Natural killer cell (primary cell): ENCODE data around the gene PKNOX1. TPM values are rescaled to one million over a fixed set of nuclear protein-coding genes. Genes with fewer than 3 reads are reported as not detected.
"Not testable (repeated sequence)": the region's sequence is repeated elsewhere in the genome, so short reads cannot be mapped to it uniquely, and the experiment has no call there.

Experiments used
- ATAC-seq, 3 donors: fragments of 150-1000 bp in 2 of 3; fragments of 200-7000 bp in 1 of 3; cut with Tn5 transposase; 1 replicate in 1 of 3; 2 replicates in 2 of 3; pipeline ENCODE4 v1.10.0; 2021; ENCODE audit warnings: mild to moderate bottlenecking in 2 of 3, moderate library complexity in 2 of 3
- DNase-seq, 2 donors: peaks; one replicate each; pipeline versions ENCODE4 v3.0.0 to v3.0.0-alpha.2; 2013 to 2021; ENCODE audit warnings: mixed read lengths in 1 of 2
- H3K27ac ChIP-seq: one replicate; pipeline ENCODE4 v1.5.1; 2013; ENCODE audit warnings: mild to moderate bottlenecking, low read length
- H3K27me3 ChIP-seq: one replicate; pipeline ENCODE4 v1.6.1; 2013; ENCODE audit warnings: low read length; ENCODE audit not compliant: control insufficient read depth, insufficient read depth
- H3K36me3 ChIP-seq: one replicate; pipeline ENCODE4 v1.6.1; 2013; ENCODE audit warnings: low read length; ENCODE audit not compliant: control insufficient read depth, insufficient read depth
- H3K4me1 ChIP-seq: one replicate; pipeline ENCODE4 v1.6.1; 2013; ENCODE audit warnings: low read length; ENCODE audit not compliant: control insufficient read depth, insufficient read depth
- H3K4me3 ChIP-seq: one replicate; pipeline ENCODE4 v1.5.1; 2013; ENCODE audit warnings: low read length
- H3K9me3 ChIP-seq: one replicate; pipeline ENCODE4 v1.6.1; 2013; ENCODE audit warnings: low read length; ENCODE audit not compliant: control insufficient read depth, insufficient read depth
- H3K27ac Mint-ChIP-seq, 2 donors: one replicate each; pipeline ENCODE4 v1.8.0; 2022; ENCODE audit warnings: mild to moderate bottlenecking in 2 of 2, mixed read lengths in 2 of 2, moderate library complexity in 1 of 2
- H3K27me3 Mint-ChIP-seq, 2 donors: one replicate each; pipeline ENCODE4 v1.8.0; 2022; ENCODE audit warnings: low read depth in 2 of 2, mixed read lengths in 2 of 2
- H3K36me3 Mint-ChIP-seq: one replicate; pipeline ENCODE4 v1.8.0; 2022; ENCODE audit warnings: mixed read lengths
- H3K4me1 Mint-ChIP-seq, 2 donors: one replicate each; pipeline ENCODE4 v1.8.0; 2022; ENCODE audit warnings: mixed read lengths in 2 of 2
- H3K4me3 Mint-ChIP-seq: one replicate; pipeline ENCODE4 v1.8.0; 2022; ENCODE audit warnings: mild to moderate bottlenecking, moderate library complexity, mixed read lengths
- H3K9me3 Mint-ChIP-seq, 2 donors: one replicate each; pipeline ENCODE4 v1.8.0; 2022; ENCODE audit warnings: mixed read lengths in 2 of 2
- WGBS: methylation state at CpG from one replicate; pipeline ENCODE4 v1.1.7; 2013; ENCODE audit warnings: missing lambda C conversion rate; ENCODE audit not compliant: insufficient coverage; 5-methylcytosine and 5-hydroxymethylcytosine counted together
- intact Hi-C: fragments of 100-400 bp; cut with micrococcal nuclease; formaldehyde crosslinking; loops from one replicate; pipeline ENCODE4 v1.14.2; 2022
- total RNA-seq, 4 donors: library from RNA; stranded (reverse); fragments of 120-200 nt in 1 of 4; gene quantifications; one replicate each; pipeline versions ENCODE4 v1.2.3 to v1.2.4, GENCODE V29; 2013 to 2022
- TF ChIP-seq, protein P1 (sequence below): fragments of 200-600 bp; IDR thresholded peaks from one replicate; pipeline ENCODE4 v1.8.0; 2022; ENCODE audit warnings: antibody characterized with exemption

PKNOX1 gene
- total RNA-seq, 3 donors from 2014 or later (not counting 1 experiment from before 2014, with no cell fraction given), result 19.1 to 25.5 (median 21.5) TPM

- intact Hi-C loops, result no loop called here
- Mint-ChIP-seq H3K4me3 (no peak overlapping the region), H3K4me1 (peaks cover 12 to 15% of the 10 kb centered on the region in 2 donors), H3K27me3 (no peaks in the 10 kb centered on the region), H3K27ac (no peak overlapping the region), H3K36me3 (no peaks in the 10 kb centered on the region), H3K9me3 (no peaks in the 10 kb centered on the region)
- WGBS, result 95% methylated on average over 11 of the region's 13 CpGs
- TF ChIP-seq, protein P1, sequence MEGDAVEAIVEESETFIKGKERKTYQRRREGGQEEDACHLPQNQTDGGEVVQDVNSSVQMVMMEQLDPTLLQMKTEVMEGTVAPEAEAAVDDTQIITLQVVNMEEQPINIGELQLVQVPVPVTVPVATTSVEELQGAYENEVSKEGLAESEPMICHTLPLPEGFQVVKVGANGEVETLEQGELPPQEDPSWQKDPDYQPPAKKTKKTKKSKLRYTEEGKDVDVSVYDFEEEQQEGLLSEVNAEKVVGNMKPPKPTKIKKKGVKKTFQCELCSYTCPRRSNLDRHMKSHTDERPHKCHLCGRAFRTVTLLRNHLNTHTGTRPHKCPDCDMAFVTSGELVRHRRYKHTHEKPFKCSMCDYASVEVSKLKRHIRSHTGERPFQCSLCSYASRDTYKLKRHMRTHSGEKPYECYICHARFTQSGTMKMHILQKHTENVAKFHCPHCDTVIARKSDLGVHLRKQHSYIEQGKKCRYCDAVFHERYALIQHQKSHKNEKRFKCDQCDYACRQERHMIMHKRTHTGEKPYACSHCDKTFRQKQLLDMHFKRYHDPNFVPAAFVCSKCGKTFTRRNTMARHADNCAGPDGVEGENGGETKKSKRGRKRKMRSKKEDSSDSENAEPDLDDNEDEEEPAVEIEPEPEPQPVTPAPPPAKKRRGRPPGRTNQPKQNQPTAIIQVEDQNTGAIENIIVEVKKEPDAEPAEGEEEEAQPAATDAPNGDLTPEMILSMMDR, result no peak
- Histone ChIP-seq H3K27ac (no peak overlapping the region), H3K9me3 (no peaks in the 10 kb centered on the region), H3K27me3 (no peaks in the 10 kb centered on the region), H3K36me3 (no peaks in the 10 kb centered on the region), H3K4me1 (peaks cover 12% of the 10 kb centered on the region), H3K4me3 (no peak overlapping the region)
- peak in 1 of 3 donors; percentile 86 for ATAC-seq
- no peak for DNase-seq
Measured at GRCh38 chr21:42956824-42957630, 17.3 kb upstream of the PKNOX1 start.

DNA sequence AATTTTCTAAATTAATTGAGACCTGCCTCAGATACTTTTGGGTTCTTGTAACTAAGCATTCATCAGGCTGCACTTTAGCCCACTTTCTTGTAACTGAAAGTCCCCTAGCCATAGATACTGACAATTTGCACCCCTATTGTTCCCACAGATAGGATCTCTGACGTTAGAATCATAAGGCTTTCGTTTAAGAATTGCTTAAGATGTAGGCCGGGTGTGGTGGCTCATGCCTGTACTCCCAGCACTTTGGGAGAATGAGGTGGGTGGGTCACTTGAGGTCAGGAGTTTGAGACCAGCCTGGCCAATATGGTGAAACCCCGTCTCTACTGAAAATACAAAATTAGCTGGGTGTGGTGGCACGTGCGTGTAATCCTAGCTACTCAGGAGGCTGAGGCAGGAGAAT, 16.2 kb upstream of the PKNOX1 start:
- H3K36me3 ChIP-seq, H3K36me3 Mint-ChIP-seq, intact Hi-C loops, H3K27me3 Mint-ChIP-seq, DNase-seq, H3K27ac ChIP-seq, ATAC-seq, H3K27me3 ChIP-seq, H3K27ac Mint-ChIP-seq, H3K9me3 Mint-ChIP-seq, H3K9me3 ChIP-seq, H3K4me3 ChIP-seq, H3K4me3 Mint-ChIP-seq: not testable (repeated sequence)
- peaks cover 12 to 15% of the 10 kb centered on the region in 2 donors for H3K4me1 Mint-ChIP-seq
- peaks cover 12% of the 10 kb centered on the region for H3K4me1 ChIP-seq
- 60% methylated on average over 6 of the region's 6 CpGs for WGBS

DNA sequence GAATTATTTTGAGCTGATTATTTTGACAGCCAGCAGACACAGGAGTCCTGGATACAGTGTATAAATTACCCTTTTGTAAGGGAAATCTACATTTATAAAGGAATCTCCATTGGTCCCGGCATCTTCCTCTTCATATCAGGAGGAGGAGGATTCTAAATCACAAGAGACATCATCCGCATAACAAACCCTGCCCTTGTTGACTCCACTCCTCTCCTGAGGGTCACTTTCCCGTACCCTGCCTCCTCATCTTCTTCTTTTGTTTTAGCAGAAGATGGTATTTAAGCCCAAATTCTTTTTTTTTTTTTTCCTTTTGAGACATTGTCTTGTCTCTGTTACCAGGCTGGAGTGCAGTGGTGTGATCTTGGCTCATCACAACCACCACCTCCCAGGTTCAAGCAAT, 14.6 kb upstream of the PKNOX1 start:
- Histone ChIP-seq H3K4me3 (no peak overlapping the region), H3K27me3 (no peaks in the 10 kb centered on the region), H3K9me3 (no peaks in the 10 kb centered on the region), H3K36me3 (no peaks in the 10 kb centered on the region), H3K27ac (no peak overlapping the region), H3K4me1 (peaks cover 12% of the 10 kb centered on the region)
- H3K4me3 Mint-ChIP-seq, result peak overlapping the region; percentile 52
- no peak overlapping the region for H3K27ac Mint-ChIP-seq
- no peaks in the 10 kb centered on the region for H3K27me3 Mint-ChIP-seq
- DNase-seq, result no peak
- ATAC-seq, result no peak
- peaks cover 12 to 15% of the 10 kb centered on the region in 2 donors for H3K4me1 Mint-ChIP-seq
- no peaks in the 10 kb centered on the region for H3K9me3 Mint-ChIP-seq
- WGBS, result 90% methylated on average over 3 of the region's 3 CpGs
- no peaks in the 10 kb centered on the region for H3K36me3 Mint-ChIP-seq
- intact Hi-C loops, result no loop called here
- TF ChIP-seq, protein P1, result no peak

- H3K27me3 ChIP-seq, result no peaks in the 10 kb centered on the region
- H3K27ac Mint-ChIP-seq, result no peak overlapping the region
- TF ChIP-seq, protein P1, result no peak
- H3K4me1 ChIP-seq, result peaks cover 12% of the 10 kb centered on the region
- H3K36me3 ChIP-seq, result no peaks in the 10 kb centered on the region
- H3K27me3 Mint-ChIP-seq, result no peaks in the 10 kb centered on the region
- H3K4me3 ChIP-seq, result no peak overlapping the region
- WGBS, result 93% methylated on average over 5 of the region's 6 CpGs
- ATAC-seq (no peak), DNase-seq (no peak)
- peaks cover 12 to 15% of the 10 kb centered on the region in 2 donors for H3K4me1 Mint-ChIP-seq
- no peaks in the 10 kb centered on the region for H3K9me3 ChIP-seq
- no peak overlapping the region for H3K27ac ChIP-seq
- no peak overlapping the region for H3K4me3 Mint-ChIP-seq
- H3K36me3 Mint-ChIP-seq, result no peaks in the 10 kb centered on the region
- H3K9me3 Mint-ChIP-seq, result no peaks in the 10 kb centered on the region
- intact Hi-C loops, result no loop called here
Measured at GRCh38 chr21:42962380-42963007, 11.9 kb upstream of the PKNOX1 start.
